VCaP (cell line): ENCODE results near the gene CTNND2.
"Not testable (repeated sequence)": the region's sequence is repeated elsewhere in the genome, so short reads cannot be mapped to it uniquely, and the experiment has no call there.

Experiments used
- H3K27ac ChIP-seq: fragments of 450-650 bp; 2 replicates; pipeline ENCODE4 v1.5.1; 2017
- CTCF ChIP-seq: fragments of 450-650 bp; conservative IDR thresholded peaks from 2 replicates; pipeline ENCODE4 v1.5.1; 2017; ENCODE audit warnings: mild to moderate bottlenecking, moderate library complexity

The CTNND2 gene

DNA sequence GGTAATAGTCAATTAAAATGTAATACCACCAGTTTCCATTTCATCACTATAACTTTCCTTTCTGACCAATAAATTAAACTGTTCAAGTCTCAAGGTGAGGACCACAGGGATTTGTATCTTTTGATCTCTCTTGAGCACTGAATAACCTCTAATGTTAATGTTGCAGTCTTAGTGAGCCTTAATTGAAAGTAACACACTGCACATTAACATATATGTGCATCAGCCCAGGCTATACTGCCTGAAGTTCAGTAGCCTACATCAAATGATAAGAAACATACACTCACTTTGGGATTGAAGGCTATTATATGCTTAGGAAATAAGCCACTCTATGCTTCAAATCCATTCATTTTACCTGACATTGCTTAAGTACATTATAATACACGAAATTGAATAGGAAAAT, 832.2 kb downstream of the CTNND2 start:
- H3K27ac ChIP-seq, result no peak overlapping the region
- TF ChIP-seq CTCF, result no peak

DNA sequence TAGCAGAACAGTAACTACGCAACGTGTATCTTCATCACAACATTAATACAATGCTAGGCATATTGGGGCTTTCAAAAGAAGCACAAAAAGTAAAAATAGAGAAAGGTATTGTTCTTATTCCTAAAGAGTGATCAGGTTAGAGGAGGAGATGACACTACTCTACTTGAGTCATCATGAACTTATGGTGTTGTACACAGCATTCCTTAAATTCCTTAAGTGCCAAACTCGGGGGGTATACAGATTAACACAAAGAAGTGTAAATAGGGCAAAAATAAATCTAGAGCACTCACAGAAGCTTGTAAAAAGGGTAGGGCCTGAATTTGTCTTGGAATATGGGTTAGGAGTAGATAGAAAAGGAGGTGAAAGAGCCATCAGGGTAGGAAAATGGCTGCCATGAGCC, 835.2 kb downstream of the CTNND2 start:
- no peak for TF ChIP-seq CTCF
- H3K27ac ChIP-seq, result no peak overlapping the region

- H3K27ac ChIP-seq, result not testable (repeated sequence)
Measured at GRCh38 chr5:11065723-11066122, 838.5 kb downstream of the CTNND2 start.

- TF ChIP-seq CTCF, result no peak
- no peak overlapping the region for H3K27ac ChIP-seq
Measured at GRCh38 chr5:11064763-11065450, 839.3 kb downstream of the CTNND2 start.

GRCh38 chr5:11062397-11062796, 841.8 kb downstream of the CTNND2 start:
- H3K27ac ChIP-seq, result no peak overlapping the region
- no peak for TF ChIP-seq CTCF

DNA sequence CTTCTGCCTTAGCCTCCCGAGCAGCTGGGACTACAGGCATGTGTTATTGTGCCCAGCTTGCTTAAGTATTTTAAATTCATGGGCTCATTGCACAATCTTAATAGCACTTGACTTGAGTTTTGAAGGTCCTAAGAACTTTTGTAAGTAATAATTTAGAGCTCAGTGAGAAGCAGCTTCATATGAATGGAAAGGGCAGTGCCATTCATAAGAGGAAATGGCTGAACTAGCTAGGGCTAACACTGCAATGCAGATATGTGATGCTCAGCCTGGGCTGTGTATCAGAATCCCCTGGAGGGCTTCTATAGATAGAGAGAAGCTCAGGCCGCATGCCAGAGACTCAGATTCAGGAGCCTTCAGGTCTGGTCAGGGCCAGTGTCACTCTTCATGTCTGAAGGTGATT, 847.7 kb downstream of the CTNND2 start:
- TF ChIP-seq CTCF, result no peak
- H3K27ac ChIP-seq, result no peak overlapping the region

- no peak for TF ChIP-seq CTCF
- no peak overlapping the region for H3K27ac ChIP-seq
Measured at GRCh38 chr5:11054014-11054413, 850.2 kb downstream of the CTNND2 start.

- no peak overlapping the region for H3K27ac ChIP-seq
- TF ChIP-seq CTCF, result no peak
Measured at GRCh38 chr5:11052871-11053270, 851.4 kb downstream of the CTNND2 start.
